Activated CD4-positive, alpha-beta T cell treated with anti-CD3 and anti-CD28 coated beads for 24 hours (primary cell): ENCODE results near the gene PPOX.

Source experiments
- DNase-seq, 2 donors: peaks; one replicate each; pipeline ENCODE4 v3.0.0-alpha.2; 2020; ENCODE audit warnings: low read depth in 2 of 2

PPOX gene

DNA sequence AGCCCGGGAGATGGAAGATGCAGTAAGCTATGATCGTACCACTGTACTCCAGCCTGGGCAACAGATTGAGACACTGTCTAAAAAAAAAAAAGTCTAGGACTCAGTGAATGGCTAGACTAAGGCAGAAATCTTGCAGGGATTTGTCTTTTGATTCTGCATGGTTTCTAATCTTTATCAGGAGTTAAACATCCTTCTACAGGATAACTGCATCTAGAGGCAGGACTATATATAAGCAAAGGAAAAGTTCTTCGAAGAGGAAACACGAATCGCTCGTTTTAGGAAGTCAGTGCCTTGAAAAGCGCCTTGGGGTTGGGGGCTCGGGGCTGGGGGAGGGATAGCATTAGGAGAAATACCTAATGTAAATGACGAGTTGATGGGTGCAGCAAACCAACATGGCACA lies 13.1 kb upstream of the PPOX start:
- DNase-seq = no peak

GRCh38 chr1:161153682-161154337 lies 12.4 kb upstream of the PPOX start, which contains the start of gene UFC1:
Gene UFC1, plus strand, starts transcription at chr1:161153978. Its CDS starts 20 bp downstream, at chr1:161153998.
- peak; percentile 63 to 68 for DNase-seq

GRCh38 chr1:161157867-161158266 lies 8.4 kb upstream of the PPOX start:
- DNase-seq = no peak

DNA sequence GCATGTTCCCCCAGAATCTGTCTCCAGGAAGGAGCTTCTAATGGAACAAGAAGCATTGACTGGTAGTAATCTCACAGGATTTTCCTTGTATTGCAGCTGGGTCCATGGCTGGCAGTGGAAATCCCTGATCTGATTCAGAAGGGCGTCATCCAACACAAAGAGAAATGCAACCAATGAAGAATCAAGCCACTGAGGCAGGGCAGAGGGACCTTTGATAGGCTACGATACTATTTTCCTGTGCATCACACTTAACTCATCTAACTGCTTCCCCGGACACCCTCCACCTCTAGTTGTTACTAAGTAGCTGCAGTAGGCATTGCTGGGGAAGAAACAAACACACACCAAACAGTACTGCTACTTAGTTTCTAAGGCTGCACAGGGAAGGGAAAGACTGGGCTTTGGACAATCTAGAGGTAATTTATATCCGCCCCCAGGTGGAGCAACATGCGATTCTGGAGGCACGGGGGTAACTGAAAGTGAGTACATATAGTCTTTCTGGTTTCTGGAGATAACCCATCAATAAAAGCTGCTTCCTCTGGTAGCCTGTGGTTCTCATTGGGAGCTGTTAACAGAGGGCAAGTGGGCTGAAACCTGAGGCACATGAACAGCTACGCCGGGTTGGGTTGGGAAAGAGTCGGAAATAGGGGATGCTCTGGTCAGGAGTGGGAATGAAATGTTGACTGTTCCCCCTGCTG lies 7.8 kb upstream of the PPOX start:
- no peak for DNase-seq

DNA sequence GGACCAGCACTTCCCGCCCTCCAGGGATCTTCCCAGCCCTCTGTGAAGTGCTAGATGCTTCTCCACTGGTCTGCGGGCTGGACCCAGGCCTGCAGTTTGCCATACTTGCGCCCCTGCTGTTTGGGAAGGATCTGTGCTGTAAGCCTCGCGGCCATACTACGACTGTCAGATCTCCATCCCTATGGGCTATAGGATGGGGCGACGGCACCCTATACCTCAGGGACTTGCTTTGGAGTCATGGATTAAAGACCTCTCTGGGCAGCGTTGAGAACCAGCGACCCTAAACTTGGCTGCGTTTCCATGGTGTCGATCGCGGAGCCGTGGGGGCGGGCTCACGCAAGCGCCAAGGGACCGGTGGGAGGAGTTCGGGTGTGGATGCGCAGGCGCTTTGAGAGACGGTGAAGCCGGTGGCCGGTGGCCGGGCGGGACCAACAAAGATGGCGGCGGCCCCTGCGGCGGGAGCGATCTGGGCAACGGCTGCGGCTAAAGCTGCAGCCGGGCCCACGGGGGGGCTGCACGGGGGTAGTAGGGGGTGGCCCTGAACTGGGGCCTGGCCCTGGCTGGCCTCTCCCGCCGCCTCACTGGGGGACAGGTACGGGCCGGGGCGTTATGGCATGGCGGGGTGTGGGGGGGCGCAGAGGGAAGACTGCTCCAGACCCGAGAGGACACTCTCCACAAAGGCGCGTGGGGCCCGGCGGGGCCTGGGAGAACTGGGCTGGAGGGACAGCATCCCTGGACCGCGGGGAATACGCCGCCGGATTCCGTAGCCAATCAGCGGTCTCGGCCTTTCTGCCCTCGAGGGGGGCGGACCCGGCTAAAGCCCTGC lies 6.9 kb upstream of the PPOX start, which contains the start of gene USP21:
Gene USP21, plus strand, starts transcription at position 414 of the 826 bp plus-strand sequence. CDS start 1,141 bp downstream, outside the sequence.
- DNase-seq = peak; percentile 83 to 86

DNA sequence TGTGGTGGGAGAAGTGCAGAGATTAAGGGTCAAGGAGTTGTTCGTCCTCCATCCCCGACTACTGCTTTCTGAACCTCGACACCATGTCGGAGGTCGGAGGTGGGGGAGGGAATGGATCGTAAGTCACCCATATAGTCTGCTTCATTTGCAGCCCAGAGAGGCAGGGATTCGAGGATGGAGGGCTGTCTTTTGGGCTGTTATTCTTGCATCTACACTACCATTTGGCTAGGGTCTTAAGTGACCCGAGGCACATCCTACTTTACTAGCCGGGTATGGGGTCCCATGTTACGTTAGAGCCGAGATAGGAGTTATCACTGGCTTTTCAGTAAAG lies 6.3 kb upstream of the PPOX start:
- DNase-seq = no peak

DNA sequence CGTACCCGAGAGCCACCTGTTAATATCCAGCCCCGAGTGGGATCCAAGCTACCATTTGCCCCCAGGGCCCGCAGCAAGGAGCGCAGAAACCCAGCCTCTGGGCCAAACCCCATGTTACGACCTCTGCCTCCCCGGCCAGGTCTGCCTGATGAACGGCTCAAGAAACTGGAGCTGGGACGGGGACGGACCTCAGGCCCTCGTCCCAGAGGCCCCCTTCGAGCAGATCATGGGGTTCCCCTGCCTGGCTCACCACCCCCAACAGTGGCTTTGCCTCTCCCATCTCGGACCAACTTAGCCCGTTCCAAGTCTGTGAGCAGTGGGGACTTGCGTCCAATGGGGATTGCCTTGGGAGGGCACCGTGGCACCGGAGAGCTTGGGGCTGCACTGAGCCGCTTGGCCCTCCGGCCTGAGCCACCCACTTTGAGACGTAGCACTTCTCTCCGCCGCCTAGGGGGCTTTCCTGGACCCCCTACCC lies 5.5 kb upstream of the PPOX start:
- DNase-seq = no peak

GRCh38 chr1:161161652-161162051 lies 4.6 kb upstream of the PPOX start:
- no peak for DNase-seq

GRCh38 chr1:161162052-161162451 lies 4.2 kb upstream of the PPOX start:
- DNase-seq = no peak

DNA sequence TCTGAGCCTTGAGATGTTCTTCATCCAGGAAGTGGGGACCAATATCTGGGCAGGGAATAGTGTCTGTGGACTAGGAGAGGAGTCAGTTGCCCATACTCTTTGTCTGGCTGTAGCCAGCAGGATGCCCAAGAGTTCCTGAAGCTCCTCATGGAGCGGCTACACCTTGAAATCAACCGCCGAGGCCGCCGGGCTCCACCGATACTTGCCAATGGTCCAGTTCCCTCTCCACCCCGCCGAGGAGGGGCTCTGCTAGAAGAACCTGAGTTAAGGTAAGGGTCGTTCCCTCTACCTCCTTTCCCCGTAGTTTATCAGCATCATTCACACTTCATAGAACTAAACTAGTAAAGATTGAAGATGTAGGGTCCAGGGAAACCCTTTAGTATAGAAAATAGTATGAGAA lies 3.4 kb upstream of the PPOX start:
- DNase-seq = no peak

DNA sequence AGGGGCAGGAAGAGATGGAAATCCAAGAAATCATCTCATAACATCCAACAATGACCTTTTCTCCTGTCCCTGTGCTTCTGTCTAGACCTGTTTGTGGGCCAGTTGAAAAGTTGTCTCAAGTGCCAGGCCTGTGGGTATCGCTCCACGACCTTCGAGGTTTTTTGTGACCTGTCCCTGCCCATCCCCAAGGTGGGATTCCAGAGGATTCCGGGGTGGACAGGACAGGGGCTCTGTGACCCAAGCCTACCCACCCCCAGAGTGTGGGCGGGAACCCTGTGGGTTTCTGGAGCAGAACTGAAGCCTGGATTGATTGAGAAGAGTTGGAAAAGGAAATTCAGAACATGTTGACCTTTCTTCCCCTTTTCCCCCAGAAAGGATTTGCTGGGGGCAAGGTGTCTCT lies 2.4 kb upstream of the PPOX start:
- no peak for DNase-seq

DNA sequence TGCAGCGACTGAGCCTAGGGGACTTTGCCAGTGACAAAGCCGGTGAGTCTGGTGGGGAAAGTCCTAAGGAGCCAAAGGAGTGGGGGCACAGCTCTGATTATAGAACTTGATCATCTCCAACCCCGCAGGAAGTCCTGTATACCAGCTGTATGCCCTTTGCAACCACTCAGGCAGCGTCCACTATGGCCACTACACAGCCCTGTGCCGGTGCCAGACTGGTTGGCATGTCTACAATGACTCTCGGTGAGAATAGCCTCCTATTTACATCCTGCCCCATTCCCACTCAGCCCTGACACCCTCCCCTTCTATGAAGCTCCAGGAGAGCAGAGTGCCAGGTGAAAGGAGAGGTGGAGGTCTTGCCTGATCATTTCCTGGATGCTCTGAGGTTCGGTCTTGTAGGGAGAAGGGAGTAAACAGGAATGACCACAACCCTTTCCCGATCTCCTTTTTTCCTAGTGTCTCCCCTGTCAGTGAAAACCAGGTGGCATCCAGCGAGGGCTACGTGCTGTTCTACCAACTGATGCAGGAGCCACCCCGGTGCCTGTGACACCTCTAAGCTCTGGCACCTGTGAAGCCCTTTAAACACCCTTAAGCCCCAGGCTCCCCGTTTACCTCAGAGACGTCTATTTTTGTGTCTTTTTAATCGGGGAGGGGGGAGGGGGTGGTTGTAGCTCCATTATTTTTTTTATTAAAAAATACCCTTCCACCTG lies 1.2 kb upstream of the PPOX start:
- DNase-seq = no peak

DNA sequence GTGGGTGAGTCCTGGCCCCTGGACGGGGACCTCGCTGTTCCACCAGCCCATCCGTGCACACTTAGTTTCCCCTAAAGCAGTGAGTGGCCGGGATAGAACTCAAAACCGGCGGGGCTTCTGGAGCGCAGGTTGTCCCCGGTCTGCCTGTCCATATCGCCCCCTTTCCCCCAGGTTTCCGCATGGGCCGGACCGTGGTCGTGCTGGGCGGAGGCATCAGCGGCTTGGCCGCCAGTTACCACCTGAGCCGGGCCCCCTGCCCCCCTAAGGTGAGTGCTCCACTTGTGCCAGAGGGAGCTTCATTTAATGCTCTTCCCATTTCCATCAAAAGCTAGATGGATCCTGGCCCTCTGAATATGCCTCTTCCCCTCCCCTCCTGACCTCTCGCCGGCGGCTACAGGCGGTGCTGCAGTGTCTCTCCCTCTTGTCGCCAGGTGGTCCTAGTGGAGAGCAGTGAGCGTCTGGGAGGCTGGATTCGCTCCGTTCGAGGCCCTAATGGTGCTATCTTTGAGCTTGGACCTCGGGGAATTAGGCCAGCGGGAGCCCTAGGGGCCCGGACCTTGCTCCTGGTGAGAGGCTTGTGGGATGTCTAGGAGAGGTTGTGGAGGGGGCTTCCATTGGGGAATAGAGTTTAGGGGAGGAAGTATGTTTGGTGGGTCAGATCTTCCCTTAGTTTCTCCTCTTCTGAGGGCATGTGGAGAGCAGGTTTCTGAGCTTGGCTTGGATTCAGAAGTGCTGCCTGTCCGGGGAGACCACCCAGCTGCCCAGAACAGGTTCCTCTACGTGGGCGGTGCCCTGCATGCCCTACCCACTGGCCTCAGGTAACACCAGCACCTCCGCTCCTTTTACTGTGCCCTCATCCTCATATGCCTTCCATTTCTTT lies 683 bp downstream of the PPOX start:
- DNase-seq = no peak

DNA sequence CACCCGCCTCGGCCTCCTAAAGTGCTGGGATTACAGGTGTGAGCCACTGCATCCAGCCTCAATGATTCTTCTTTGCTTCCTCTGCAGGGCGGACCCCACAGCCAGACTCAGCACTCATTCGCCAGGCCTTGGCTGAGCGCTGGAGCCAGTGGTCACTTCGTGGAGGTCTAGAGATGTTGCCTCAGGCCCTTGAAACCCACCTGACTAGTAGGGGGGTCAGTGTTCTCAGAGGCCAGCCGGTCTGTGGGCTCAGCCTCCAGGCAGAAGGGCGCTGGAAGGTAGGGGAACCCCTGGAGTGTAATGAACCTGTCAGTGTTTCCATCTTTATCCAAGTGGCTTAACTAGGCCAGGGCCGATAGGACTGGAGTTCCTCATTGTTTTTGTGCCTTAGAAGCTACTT lies 2.7 kb downstream of the PPOX start:
- DNase-seq = no peak

DNA sequence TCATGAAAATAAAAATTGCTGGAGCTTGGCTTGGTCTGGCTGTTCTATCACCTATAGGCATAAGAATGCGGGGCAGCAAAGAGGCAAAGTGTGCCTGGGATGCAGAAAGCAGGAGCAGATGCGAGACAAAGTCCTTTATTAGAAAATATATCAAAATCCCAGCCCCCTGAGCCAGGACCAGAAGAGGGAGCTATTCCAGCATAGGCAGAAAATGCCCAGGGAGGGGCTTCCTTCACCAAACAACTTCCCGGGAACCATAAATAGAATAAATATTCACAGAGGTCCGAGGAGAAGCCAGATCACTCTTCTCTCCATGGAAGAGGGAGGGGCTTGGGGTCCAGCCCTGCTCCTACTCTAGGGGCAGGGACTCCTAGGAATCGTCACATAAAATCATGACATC lies 5.0 kb downstream of the PPOX start:
- no peak for DNase-seq

DNA sequence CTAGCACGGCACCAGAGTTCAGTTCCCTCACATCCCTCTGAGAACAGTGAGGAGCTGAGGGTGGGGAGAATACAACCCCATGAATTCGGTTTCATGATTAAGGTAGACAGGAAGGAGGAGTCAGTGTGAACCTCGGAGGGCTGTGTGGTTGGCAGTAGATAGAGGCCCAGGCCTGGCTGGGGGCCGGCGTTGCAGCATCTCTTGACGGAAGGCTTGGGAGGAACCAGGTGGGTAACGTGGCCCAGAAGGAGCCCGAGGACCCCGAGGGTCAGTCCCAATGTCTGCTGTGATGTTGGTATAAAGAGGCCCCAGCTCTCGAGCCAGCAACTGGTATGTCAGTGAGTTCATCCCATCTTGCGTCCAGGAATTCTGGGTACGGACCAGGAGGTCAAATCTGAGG lies 5.5 kb downstream of the PPOX start:
- DNase-seq = no peak

DNA sequence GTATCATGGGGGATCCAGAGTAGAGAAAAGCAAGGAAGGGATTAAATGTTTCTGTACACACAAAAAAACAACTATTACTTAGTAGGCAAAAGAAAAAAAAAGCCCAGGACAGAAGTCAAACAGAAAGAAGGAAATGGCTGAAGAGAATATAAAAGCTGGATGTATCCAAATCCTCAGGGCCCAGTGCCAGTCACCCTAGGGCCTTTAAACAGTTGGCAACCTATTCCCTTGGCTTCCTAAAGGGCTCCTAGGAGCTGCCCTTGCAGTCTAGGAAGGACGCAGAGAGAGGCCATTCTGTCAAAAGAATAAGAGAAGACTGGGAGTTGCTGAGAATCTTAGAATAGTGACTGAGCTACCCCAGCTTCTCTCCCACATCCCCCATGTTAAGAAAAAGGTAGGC lies 6.1 kb downstream of the PPOX start:
- DNase-seq = no peak

DNA sequence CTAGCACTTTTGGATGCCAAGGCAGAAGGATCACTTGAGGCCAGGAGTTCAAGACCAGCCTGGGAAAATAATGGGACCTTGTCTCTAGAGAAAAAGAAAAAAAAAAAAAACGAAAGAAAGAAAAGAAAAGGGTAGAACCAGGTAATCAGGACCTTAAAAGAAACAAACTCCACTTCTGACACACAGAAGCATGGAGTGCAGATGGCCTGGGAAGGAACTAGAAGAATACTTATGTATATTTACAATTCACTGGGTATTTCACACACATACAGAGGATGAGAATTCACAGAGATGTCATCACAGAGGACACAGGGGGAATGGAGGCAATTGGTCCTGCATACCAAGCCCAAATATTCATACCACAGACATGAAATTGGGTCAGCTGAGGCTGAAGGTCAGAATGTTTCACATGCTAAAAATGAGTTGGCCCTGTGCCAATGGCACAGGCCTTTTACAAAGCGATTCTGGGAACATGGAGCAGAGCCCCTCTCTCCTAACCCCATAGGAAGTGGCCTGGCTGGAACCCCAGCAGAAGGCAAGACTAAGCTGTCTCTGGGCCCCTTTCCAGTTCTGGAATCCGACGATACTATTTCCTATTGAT lies 6.7 kb downstream of the PPOX start:
- no peak for DNase-seq

- no peak for DNase-seq
Observed at GRCh38 chr1:161173711-161174110, 7.5 kb downstream of the PPOX start.

DNA sequence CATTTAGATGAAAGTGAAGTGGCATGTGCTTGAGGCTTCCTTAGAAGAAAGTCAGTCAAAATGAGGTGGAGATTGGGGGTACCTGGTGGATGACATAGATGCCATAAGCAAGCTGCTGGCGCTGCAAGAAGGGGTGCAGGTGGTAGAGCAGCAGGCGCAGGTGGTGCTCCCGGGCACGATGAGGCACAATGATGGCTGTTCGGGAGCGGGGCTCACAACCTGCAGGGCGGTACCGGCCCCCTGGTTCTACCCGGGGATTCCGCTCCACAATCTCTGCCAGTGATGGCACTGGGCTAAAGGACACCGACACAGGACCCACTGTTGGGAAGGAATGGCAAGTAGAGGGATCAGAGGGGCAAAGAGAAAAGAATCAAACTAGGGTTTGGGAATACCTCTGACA lies 8.7 kb downstream of the PPOX start:
- no peak for DNase-seq
